CD1c-positive myeloid dendritic cell (primary cell): ENCODE data around the gene C18orf63.

Experiments
- DNase-seq: peaks from one replicate; pipeline ENCODE4 v3.0.0-alpha.2; 2016; ENCODE audit errors: extremely low spot score

Gene C18orf63

GRCh38 chr18:74376523-74376922 lies 60.9 kb downstream of the C18orf63 start:
- no peak for DNase-seq

- no peak for DNase-seq
These were observed 62.1 kb downstream of the C18orf63 start for GRCh38 chr18:74377776-74378175.

GRCh38 chr18:74378179-74378682 lies 62.6 kb downstream of the C18orf63 start:
- no peak for DNase-seq

- no peak for DNase-seq
These were observed 65.3 kb downstream of the C18orf63 start for GRCh38 chr18:74380916-74381315.

- no peak for DNase-seq
These were observed 66.1 kb downstream of the C18orf63 start for GRCh38 chr18:74381621-74382295.

- DNase-seq: no peak
These were observed 66.9 kb downstream of the C18orf63 start for GRCh38 chr18:74382481-74383017.

- DNase-seq: no peak
These were observed 71.7 kb downstream of the C18orf63 start for GRCh38 chr18:74387383-74387782.

- no peak for DNase-seq
These were observed 72.6 kb downstream of the C18orf63 start for GRCh38 chr18:74388227-74388626.

- DNase-seq: no peak
These were observed 73.7 kb downstream of the C18orf63 start for GRCh38 chr18:74389171-74389927.

GRCh38 chr18:74389991-74390390 lies 74.4 kb downstream of the C18orf63 start:
- DNase-seq: no peak

GRCh38 chr18:74390900-74391299 lies 75.3 kb downstream of the C18orf63 start:
- no peak for DNase-seq

GRCh38 chr18:74392323-74392722 lies 76.7 kb downstream of the C18orf63 start:
- no peak for DNase-seq

GRCh38 chr18:74395006-74395405 lies 79.4 kb downstream of the C18orf63 start:
- DNase-seq: no peak

- DNase-seq: no peak
These were observed 80.1 kb downstream of the C18orf63 start for GRCh38 chr18:74395648-74396154.

GRCh38 chr18:74396171-74397169 lies 80.8 kb downstream of the C18orf63 start:
- peak; percentile 8 for DNase-seq

- DNase-seq: no peak
These were observed 81.9 kb downstream of the C18orf63 start for GRCh38 chr18:74397572-74397971.

- no peak for DNase-seq
These were observed 83.7 kb downstream of the C18orf63 start for GRCh38 chr18:74399091-74399887.

GRCh38 chr18:74400813-74401212 lies 85.2 kb downstream of the C18orf63 start:
- no peak for DNase-seq

- no peak for DNase-seq
These were observed 87.3 kb downstream of the C18orf63 start for GRCh38 chr18:74402806-74403433.

- no peak for DNase-seq
These were observed 92.2 kb downstream of the C18orf63 start for GRCh38 chr18:74407888-74408287.
